NCI-H1105 (cell line): ENCODE results near the gene FAM131C.
"Not testable (repeated sequence)": the region's sequence is repeated elsewhere in the genome, so short reads cannot be mapped to it uniquely, and the experiment has no call there.

Experiments
- DNase-seq: peaks from one replicate; lab custom pipeline; 2025; lab: John Stamatoyannopoulos, UW

The FAM131C gene

GRCh38 chr1:16076865-16077238 is 3.4 kb upstream of the FAM131C start:
- no peak for DNase-seq

- no peak for DNase-seq
Observed at GRCh38 chr1:16076031-16076864, 2.8 kb upstream of the FAM131C start.

- DNase-seq = no peak
Observed at GRCh38 chr1:16075337-16076030, 2.0 kb upstream of the FAM131C start.

GRCh38 chr1:16074217-16074616 is 766 bp upstream of the FAM131C start:
- DNase-seq = no peak

- no peak for DNase-seq
Observed at GRCh38 chr1:16072616-16073484, 601 bp downstream of the FAM131C start.

GRCh38 chr1:16072095-16072494 is 1.4 kb downstream of the FAM131C start:
- no peak for DNase-seq

- DNase-seq = no peak
Observed at GRCh38 chr1:16071614-16072013, 1.8 kb downstream of the FAM131C start.

- DNase-seq = no peak
Observed at GRCh38 chr1:16070640-16071355, 2.7 kb downstream of the FAM131C start.

GRCh38 chr1:16068356-16069270 is 4.8 kb downstream of the FAM131C start:
- DNase-seq = no peak

- DNase-seq = no peak
Observed at GRCh38 chr1:16067933-16068332, 5.5 kb downstream of the FAM131C start.

GRCh38 chr1:16067127-16067768 is 6.2 kb downstream of the FAM131C start:
- no peak for DNase-seq

GRCh38 chr1:16066245-16066644 is 7.2 kb downstream of the FAM131C start:
- DNase-seq = no peak

GRCh38 chr1:16065269-16065576 is 8.2 kb downstream of the FAM131C start:
- DNase-seq = no peak

GRCh38 chr1:16064536-16065268 is 8.7 kb downstream of the FAM131C start:
- no peak for DNase-seq

- DNase-seq = no peak
Observed at GRCh38 chr1:16063921-16064320, 9.5 kb downstream of the FAM131C start.

GRCh38 chr1:16063226-16063829 is 10.1 kb downstream of the FAM131C start:
- no peak for DNase-seq

- not testable (repeated sequence) for DNase-seq
Observed at GRCh38 chr1:16062687-16063075, 10.8 kb downstream of the FAM131C start.

GRCh38 chr1:16061989-16062686 is 11.3 kb downstream of the FAM131C start:
- DNase-seq = not testable (repeated sequence)

- DNase-seq = no peak
Observed at GRCh38 chr1:16061266-16061665, 12.2 kb downstream of the FAM131C start.
